Astrocyte of the cerebellum (primary cell): ENCODE results near the gene C2CD4C.
"Not testable (repeated sequence)": the region's sequence is repeated elsewhere in the genome, so short reads cannot be mapped to it uniquely, and the experiment has no call there.

Experiments used
- DNase-seq: peaks from one replicate; pipeline ENCODE4 v3.0.0-alpha.2; 2011; ENCODE audit warnings: low read depth
- H3K4me3 ChIP-seq: 2 replicates; pipeline ENCODE4 v1.5.1; 2011; ENCODE audit warnings: mild to moderate bottlenecking, low read depth, low read length, moderate library complexity
- CTCF ChIP-seq: IDR thresholded peaks from 2 replicates; pipeline ENCODE4 v1.5.1; 2012; ENCODE audit warnings: low read length, low read depth, moderate library complexity, mild to moderate bottlenecking; ENCODE audit errors: missing control alignments
- in situ Hi-C: cut with HindIII; loops from 2 replicates; pipeline ENCODE4 v1.10.0; 2017; ENCODE audit warnings: low sequenced_read_pairs

The C2CD4C gene

GRCh38 chr19:362154-362553, 46.8 kb downstream of the C2CD4C start:
- no peak for DNase-seq
- no peak for TF ChIP-seq CTCF
- H3K4me3 ChIP-seq = no peak overlapping the region
- in situ Hi-C loops = no loop called here

- in situ Hi-C loops = no loop called here
Measured at GRCh38 chr19:359653-359925, 49.4 kb downstream of the C2CD4C start.

DNA sequence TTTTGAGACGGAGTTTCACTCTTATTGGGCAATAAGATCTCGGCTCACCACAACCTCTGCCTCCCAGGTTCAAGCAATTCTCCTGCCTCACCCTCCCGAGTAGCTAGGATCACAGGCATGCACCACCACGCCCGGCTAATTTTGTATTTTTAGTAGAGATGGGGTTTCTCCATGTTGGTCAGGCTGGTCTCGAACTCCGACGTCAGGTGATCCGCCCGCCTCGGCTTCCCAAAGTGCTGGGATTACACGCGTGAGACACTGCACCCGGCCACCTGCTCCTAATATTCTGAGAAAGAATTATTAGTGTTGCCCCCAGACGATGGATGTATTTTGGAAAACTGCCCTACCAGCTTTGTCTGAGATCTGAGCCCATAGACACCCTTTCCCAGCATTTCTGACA, 53.4 kb downstream of the C2CD4C start:
- in situ Hi-C loops, H3K4me3 ChIP-seq, DNase-seq: not testable (repeated sequence)

More at GRCh38 chr19:359653-359925, 49.4 kb downstream of the C2CD4C start:
- no peak overlapping the region for H3K4me3 ChIP-seq
- no peak for TF ChIP-seq CTCF
- no peak for DNase-seq
